ENCODE measurements around the gene PLEKHG1.

The PLEKHG1 gene

GRCh38 chr6:150599199-150600009 lies at the start of gene PLEKHG1:
Gene PLEKHG1, plus strand, starts transcription at chr6:150599885. Its CDS starts 133,797 bp downstream, at chr6:150733682.
- DNase-seq (ENCODE audit: low spot score), result peak; percentile 52

- DNase-seq (ENCODE audit: low spot score), result no peak
These were observed 49.4 kb upstream of the PLEKHG1 start for GRCh38 chr6:150550244-150550643.

GRCh38 chr6:150557043-150557599 lies 42.6 kb upstream of the PLEKHG1 start:
- no peak for DNase-seq (ENCODE audit: low spot score)

- DNase-seq (ENCODE audit: low spot score), result no peak
These were observed 39.4 kb upstream of the PLEKHG1 start for GRCh38 chr6:150560004-150560883.

GRCh38 chr6:150560884-150561219 lies 38.8 kb upstream of the PLEKHG1 start:
- DNase-seq (ENCODE audit: low spot score), result no peak

GRCh38 chr6:150565945-150566344 lies 33.7 kb upstream of the PLEKHG1 start:
- no peak for DNase-seq (ENCODE audit: low spot score)

GRCh38 chr6:150566486-150566885 lies 33.2 kb upstream of the PLEKHG1 start:
- no peak for DNase-seq (ENCODE audit: low spot score)

GRCh38 chr6:150567380-150567779 lies 32.3 kb upstream of the PLEKHG1 start:
- no peak for DNase-seq (ENCODE audit: low spot score)

- DNase-seq (ENCODE audit: low spot score), result no peak
These were observed 31.8 kb upstream of the PLEKHG1 start for GRCh38 chr6:150567823-150568383.

GRCh38 chr6:150568560-150568959 lies 31.1 kb upstream of the PLEKHG1 start:
- no peak for DNase-seq (ENCODE audit: low spot score)

GRCh38 chr6:150569161-150569560 lies 30.5 kb upstream of the PLEKHG1 start:
- no peak for DNase-seq (ENCODE audit: low spot score)

- DNase-seq (ENCODE audit: low spot score), result no peak
These were observed 26.5 kb upstream of the PLEKHG1 start for GRCh38 chr6:150573041-150573681.

GRCh38 chr6:150575836-150576235 lies 23.8 kb upstream of the PLEKHG1 start:
- no peak for DNase-seq (ENCODE audit: low spot score)

GRCh38 chr6:150576651-150577226 lies 22.9 kb upstream of the PLEKHG1 start:
- no peak for DNase-seq (ENCODE audit: low spot score)

- DNase-seq (ENCODE audit: low spot score), result no peak
These were observed 20.1 kb upstream of the PLEKHG1 start for GRCh38 chr6:150579611-150580010.

- DNase-seq (ENCODE audit: low spot score), result no peak
These were observed 19.2 kb upstream of the PLEKHG1 start for GRCh38 chr6:150580489-150580888.

GRCh38 chr6:150584065-150584464 lies 15.6 kb upstream of the PLEKHG1 start:
- DNase-seq (ENCODE audit: low spot score), result no peak

GRCh38 chr6:150584596-150584995 lies 15.1 kb upstream of the PLEKHG1 start:
- no peak for DNase-seq (ENCODE audit: low spot score)

- DNase-seq (ENCODE audit: low spot score), result no peak
These were observed 12.8 kb upstream of the PLEKHG1 start for GRCh38 chr6:150586850-150587359.

- DNase-seq (ENCODE audit: low spot score), result no peak
These were observed 12.0 kb upstream of the PLEKHG1 start for GRCh38 chr6:150587637-150588036.

GRCh38 chr6:150588888-150589499 lies 10.7 kb upstream of the PLEKHG1 start:
- DNase-seq (ENCODE audit: low spot score), result no peak
